Activated gamma-delta T cell treated with Interleukin-2 at 50 U/mL for 16 hours (primary cell): Measurements from ENCODE around the gene EIF5AL1.
"Not testable (repeated sequence)": the region's sequence is repeated elsewhere in the genome, so short reads cannot be mapped to it uniquely, and the experiment has no call there.

Experiments
- DNase-seq: peaks from one replicate; pipeline ENCODE4 v3.0.0-alpha.2; 2020

The EIF5AL1 gene

GRCh38 chr10:79488336-79488735, 24.0 kb upstream of the EIF5AL1 start:
- no peak for DNase-seq

- DNase-seq: no peak
These were observed 23.5 kb upstream of the EIF5AL1 start for GRCh38 chr10:79488870-79489269.

- no peak for DNase-seq
These were observed 21.8 kb upstream of the EIF5AL1 start for GRCh38 chr10:79490400-79491142.

- no peak for DNase-seq
These were observed 21.0 kb upstream of the EIF5AL1 start for GRCh38 chr10:79491143-79491835.

GRCh38 chr10:79492256-79492655, 20.1 kb upstream of the EIF5AL1 start:
- DNase-seq: no peak

GRCh38 chr10:79492839-79493238, 19.5 kb upstream of the EIF5AL1 start:
- DNase-seq: no peak

GRCh38 chr10:79493806-79494205, 18.5 kb upstream of the EIF5AL1 start:
- DNase-seq: no peak

- DNase-seq: no peak
These were observed 17.2 kb upstream of the EIF5AL1 start for GRCh38 chr10:79494871-79495705.

GRCh38 chr10:79495791-79496190, 16.5 kb upstream of the EIF5AL1 start:
- no peak for DNase-seq

GRCh38 chr10:79496896-79497295, 15.4 kb upstream of the EIF5AL1 start:
- no peak for DNase-seq

- DNase-seq: no peak
These were observed 14.0 kb upstream of the EIF5AL1 start for GRCh38 chr10:79498291-79498829.

- no peak for DNase-seq
These were observed 9.6 kb upstream of the EIF5AL1 start for GRCh38 chr10:79502561-79503309.

GRCh38 chr10:79503787-79504186, 8.5 kb upstream of the EIF5AL1 start:
- DNase-seq: not testable (repeated sequence)

GRCh38 chr10:79504483-79504882, 7.8 kb upstream of the EIF5AL1 start:
- not testable (repeated sequence) for DNase-seq

- DNase-seq: not testable (repeated sequence)
These were observed 7.0 kb upstream of the EIF5AL1 start for GRCh38 chr10:79505328-79505727.

GRCh38 chr10:79505829-79506228, 6.5 kb upstream of the EIF5AL1 start:
- DNase-seq: no peak

- DNase-seq: no peak
These were observed 4.7 kb upstream of the EIF5AL1 start for GRCh38 chr10:79507440-79508167.

GRCh38 chr10:79508245-79508644, 4.1 kb upstream of the EIF5AL1 start:
- not testable (repeated sequence) for DNase-seq

GRCh38 chr10:79509306-79509933, 2.9 kb upstream of the EIF5AL1 start:
- not testable (repeated sequence) for DNase-seq

GRCh38 chr10:79509934-79510508, 2.3 kb upstream of the EIF5AL1 start:
- DNase-seq: not testable (repeated sequence)
